Amniotic epithelial cell (primary cell): ENCODE measurements around the gene GAGE12H.
"Not testable (repeated sequence)": the region's sequence is repeated elsewhere in the genome, so short reads cannot be mapped to it uniquely, and the experiment has no call there.

Experiments
- DNase-seq: peaks from one replicate; pipeline ENCODE4 v3.0.0-alpha.2; 2010; ENCODE audit warnings: low read depth

GAGE12H gene, protein sequence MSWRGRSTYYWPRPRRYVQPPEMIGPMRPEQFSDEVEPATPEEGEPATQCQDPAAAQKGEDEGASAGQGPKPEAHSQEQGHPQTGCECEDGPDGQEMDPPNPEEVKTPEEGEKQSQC

DNA sequence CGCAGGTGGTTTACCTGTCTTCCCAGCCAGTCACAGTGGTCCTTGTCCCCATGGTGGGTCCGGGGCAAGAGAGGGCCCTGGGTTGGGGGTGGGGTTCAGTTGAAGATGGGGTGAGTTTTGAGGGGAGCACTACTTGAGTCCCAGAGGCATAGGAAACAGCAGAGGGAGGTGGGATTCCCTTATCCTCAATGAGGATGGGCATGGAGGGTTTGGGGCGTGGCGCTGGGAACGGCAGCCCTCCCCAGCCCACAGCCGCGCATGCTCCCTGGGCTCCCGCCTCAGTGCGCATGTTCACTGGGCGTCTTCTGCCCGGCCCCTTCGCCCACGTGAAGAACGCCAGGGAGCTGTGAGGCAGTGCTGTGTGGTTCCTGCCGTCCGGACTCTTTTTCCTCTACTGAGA lies at the start of gene GAGE12H:
GAGE12H (plus strand) TSS at position 301 of the 400 bp plus-strand sequence. CDS start 1,155 bp downstream, outside the sequence.
- not testable (repeated sequence) for DNase-seq

DNA sequence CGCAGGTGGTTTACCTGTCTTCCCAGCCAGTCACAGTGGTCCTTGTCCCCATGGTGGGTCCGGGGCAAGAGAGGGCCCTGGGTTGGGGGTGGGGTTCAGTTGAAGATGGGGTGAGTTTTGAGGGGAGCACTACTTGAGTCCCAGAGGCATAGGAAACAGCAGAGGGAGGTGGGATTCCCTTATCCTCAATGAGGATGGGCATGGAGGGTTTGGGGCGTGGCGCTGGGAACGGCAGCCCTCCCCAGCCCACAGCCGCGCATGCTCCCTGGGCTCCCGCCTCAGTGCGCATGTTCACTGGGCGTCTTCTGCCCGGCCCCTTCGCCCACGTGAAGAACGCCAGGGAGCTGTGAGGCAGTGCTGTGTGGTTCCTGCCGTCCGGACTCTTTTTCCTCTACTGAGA lies 47.9 kb upstream of the GAGE12H start, which contains the start of gene GAGE12C:
GAGE12C (plus strand) TSS at position 301 of the 400 bp plus-strand sequence. CDS start 1,155 bp downstream, outside the sequence.
- not testable (repeated sequence) for DNase-seq

DNA sequence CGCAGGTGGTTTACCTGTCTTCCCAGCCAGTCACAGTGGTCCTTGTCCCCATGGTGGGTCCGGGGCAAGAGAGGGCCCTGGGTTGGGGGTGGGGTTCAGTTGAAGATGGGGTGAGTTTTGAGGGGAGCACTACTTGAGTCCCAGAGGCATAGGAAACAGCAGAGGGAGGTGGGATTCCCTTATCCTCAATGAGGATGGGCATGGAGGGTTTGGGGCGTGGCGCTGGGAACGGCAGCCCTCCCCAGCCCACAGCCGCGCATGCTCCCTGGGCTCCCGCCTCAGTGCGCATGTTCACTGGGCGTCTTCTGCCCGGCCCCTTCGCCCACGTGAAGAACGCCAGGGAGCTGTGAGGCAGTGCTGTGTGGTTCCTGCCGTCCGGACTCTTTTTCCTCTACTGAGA lies 38.3 kb upstream of the GAGE12H start, which contains the start of gene GAGE12D:
GAGE12D (plus strand) TSS at position 301 of the 400 bp plus-strand sequence. CDS start 1,155 bp downstream, outside the sequence.
- not testable (repeated sequence) for DNase-seq

DNA sequence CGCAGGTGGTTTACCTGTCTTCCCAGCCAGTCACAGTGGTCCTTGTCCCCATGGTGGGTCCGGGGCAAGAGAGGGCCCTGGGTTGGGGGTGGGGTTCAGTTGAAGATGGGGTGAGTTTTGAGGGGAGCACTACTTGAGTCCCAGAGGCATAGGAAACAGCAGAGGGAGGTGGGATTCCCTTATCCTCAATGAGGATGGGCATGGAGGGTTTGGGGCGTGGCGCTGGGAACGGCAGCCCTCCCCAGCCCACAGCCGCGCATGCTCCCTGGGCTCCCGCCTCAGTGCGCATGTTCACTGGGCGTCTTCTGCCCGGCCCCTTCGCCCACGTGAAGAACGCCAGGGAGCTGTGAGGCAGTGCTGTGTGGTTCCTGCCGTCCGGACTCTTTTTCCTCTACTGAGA lies 28.8 kb upstream of the GAGE12H start, which contains the start of gene GAGE12E:
GAGE12E (plus strand) TSS at position 301 of the 400 bp plus-strand sequence. CDS start 1,155 bp downstream, outside the sequence.
- not testable (repeated sequence) for DNase-seq

DNA sequence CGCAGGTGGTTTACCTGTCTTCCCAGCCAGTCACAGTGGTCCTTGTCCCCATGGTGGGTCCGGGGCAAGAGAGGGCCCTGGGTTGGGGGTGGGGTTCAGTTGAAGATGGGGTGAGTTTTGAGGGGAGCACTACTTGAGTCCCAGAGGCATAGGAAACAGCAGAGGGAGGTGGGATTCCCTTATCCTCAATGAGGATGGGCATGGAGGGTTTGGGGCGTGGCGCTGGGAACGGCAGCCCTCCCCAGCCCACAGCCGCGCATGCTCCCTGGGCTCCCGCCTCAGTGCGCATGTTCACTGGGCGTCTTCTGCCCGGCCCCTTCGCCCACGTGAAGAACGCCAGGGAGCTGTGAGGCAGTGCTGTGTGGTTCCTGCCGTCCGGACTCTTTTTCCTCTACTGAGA lies 19.2 kb upstream of the GAGE12H start, which contains the start of gene GAGE12F:
GAGE12F (plus strand) TSS at position 301 of the 400 bp plus-strand sequence. CDS start 1,155 bp downstream, outside the sequence.
- DNase-seq: not testable (repeated sequence)

DNA sequence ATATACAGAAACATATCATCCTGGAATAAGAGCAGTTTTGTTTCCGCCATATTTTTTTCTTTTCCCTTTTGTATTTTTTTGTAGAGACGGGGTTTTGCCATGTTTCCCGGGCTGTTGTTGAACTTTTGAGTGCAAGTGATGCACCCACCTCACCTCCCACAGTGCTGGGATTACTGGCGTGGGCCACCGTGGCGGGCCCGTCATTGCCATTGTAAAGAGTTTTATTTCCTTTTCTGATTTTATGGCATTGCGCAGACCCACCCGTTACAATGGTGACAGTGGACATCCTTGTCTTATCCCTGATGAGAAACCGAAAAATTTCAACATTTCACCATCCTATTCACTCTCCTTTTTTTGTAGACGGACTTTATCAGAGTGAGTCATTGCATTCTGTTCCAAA lies 11.0 kb upstream of the GAGE12H start:
- DNase-seq: not testable (repeated sequence)

DNA sequence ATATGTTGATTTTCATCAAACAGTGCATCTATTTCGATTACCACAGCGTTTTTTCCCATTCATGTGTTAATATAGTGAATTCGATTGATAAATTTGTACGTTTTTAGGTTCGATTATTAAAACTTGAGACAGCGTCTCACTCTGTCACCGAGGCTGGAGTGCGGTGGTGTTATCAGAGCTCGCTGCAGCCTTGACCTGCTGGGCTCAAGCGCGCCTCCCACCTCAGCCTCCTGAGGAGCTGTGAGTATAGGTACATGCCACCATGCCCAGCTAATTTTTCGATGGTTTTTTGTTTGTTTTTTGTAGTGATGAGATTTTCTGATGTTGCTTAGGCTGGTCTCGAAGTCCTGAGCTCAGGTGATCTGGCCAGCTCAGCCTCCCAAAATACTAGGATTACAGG lies 10.6 kb upstream of the GAGE12H start:
- not testable (repeated sequence) for DNase-seq

DNA sequence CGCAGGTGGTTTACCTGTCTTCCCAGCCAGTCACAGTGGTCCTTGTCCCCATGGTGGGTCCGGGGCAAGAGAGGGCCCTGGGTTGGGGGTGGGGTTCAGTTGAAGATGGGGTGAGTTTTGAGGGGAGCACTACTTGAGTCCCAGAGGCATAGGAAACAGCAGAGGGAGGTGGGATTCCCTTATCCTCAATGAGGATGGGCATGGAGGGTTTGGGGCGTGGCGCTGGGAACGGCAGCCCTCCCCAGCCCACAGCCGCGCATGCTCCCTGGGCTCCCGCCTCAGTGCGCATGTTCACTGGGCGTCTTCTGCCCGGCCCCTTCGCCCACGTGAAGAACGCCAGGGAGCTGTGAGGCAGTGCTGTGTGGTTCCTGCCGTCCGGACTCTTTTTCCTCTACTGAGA lies 9.6 kb upstream of the GAGE12H start, which contains the start of gene GAGE12G:
GAGE12G (plus strand) TSS at position 301 of the 400 bp plus-strand sequence. CDS start 1,155 bp downstream, outside the sequence.
- not testable (repeated sequence) for DNase-seq

DNA sequence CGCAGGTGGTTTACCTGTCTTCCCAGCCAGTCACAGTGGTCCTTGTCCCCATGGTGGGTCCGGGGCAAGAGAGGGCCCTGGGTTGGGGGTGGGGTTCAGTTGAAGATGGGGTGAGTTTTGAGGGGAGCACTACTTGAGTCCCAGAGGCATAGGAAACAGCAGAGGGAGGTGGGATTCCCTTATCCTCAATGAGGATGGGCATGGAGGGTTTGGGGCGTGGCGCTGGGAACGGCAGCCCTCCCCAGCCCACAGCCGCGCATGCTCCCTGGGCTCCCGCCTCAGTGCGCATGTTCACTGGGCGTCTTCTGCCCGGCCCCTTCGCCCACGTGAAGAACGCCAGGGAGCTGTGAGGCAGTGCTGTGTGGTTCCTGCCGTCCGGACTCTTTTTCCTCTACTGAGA lies 9.4 kb downstream of the GAGE12H start, which contains the start of gene GAGE2A:
GAGE2A (plus strand) TSS at position 301 of the 400 bp plus-strand sequence. CDS start 1,155 bp downstream, outside the sequence.
- not testable (repeated sequence) for DNase-seq

DNA sequence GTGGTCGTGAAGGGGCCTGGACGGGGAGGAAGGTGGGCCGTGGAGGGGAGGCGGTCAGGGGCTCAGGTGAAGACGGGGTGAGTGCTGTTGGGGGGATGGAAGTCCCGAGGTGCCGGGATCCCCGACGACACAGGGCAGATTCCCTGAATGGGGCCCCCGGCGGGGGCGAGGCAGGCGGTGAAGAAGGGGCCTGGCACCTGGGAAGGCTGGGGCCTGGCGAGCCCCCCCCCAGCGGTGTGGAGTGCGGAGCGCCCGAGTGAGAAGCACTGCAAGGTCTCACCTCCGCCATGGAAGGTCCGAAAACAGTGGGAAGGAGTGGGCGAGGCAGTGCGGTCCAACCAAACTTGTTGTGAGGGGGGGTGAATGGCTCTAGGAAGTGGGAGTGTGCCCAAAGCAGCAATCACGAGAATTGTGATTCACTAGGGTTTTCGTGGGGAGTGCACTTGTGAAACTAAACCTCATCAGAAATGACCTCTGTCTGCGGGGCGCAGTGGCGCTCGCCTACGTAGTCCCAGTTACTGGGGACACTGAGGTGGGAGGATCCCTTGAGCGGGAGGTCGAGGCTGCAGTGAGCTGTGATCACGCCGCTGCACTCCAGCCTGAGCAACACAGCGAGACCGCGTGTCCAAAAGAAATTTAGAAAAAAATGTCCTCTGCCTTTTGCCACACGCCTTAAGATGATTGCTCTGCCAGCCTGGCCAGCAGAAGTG lies 10.2 kb downstream of the GAGE12H start:
- DNase-seq: not testable (repeated sequence)

DNA sequence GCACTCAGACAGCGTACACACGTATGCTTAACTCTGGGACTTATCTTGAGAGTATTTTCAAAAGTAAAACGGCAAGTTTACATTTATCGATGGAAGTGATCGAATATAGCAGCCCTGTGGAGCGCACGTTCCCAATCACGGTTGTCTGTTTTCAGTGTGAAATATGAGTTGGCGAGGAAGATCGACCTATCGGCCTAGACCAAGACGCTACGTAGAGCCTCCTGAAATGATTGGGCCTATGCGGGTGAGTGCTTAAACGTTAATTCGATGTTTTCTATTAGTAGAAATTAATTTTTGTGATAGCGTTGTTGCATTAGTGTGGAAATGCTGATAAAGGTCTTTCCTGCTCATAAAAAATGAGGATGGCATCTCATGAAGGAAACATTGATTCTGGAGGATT lies 10.7 kb downstream of the GAGE12H start:
- DNase-seq: not testable (repeated sequence)

DNA sequence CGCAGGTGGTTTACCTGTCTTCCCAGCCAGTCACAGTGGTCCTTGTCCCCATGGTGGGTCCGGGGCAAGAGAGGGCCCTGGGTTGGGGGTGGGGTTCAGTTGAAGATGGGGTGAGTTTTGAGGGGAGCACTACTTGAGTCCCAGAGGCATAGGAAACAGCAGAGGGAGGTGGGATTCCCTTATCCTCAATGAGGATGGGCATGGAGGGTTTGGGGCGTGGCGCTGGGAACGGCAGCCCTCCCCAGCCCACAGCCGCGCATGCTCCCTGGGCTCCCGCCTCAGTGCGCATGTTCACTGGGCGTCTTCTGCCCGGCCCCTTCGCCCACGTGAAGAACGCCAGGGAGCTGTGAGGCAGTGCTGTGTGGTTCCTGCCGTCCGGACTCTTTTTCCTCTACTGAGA lies 19.0 kb downstream of the GAGE12H start, which contains the start of gene GAGE1:
GAGE1 (plus strand) TSS at position 301 of the 400 bp plus-strand sequence. CDS start 1,155 bp downstream, outside the sequence.
- not testable (repeated sequence) for DNase-seq

DNA sequence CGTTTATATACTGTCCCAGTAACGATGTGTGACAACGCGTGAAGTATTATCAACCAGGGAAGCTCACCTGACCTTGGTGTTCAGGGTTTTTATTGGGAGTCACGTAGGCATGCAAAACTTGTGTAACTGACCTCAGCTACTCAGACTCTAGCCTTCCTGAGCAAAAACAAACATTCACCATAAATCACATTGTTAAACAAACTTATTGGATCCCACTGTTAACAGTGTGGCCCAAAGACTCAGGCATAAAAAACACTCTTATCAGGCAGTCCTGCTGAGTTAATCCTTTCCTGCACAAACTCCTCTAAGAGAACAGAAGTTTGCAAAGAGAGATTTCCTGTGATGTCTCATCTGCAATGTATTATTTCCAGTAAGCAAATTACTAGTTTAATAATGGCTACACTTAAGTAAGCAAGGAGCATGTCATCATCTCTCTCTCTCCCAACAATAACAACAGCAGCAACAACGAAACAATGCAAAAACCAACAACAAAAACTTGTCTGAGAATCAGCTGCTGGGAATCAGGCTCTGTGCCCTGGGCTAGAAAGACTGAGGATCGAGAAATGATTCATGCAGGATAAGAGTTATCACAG lies 31.1 kb downstream of the GAGE12H start:
- peak; percentile 4 for DNase-seq

DNA sequence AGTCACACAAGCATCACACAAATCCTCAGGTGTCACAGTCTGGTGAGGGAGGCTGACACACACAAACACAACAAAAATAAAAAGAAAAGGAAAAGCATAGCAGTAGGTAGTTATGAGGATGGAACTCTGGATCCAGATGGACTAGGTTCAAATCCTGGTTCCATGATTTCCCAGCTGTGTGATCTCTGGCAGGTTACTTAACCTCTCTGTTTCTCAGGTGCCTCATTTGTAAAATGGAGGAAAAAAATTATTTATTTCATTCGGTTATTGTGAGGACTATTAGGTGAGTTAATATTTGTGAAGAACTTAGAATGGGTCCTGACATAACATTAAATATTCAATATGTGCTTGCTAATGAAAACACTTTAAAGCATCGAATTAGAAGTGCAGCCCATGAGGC lies 38.8 kb downstream of the GAGE12H start:
- DNase-seq: no peak

DNA sequence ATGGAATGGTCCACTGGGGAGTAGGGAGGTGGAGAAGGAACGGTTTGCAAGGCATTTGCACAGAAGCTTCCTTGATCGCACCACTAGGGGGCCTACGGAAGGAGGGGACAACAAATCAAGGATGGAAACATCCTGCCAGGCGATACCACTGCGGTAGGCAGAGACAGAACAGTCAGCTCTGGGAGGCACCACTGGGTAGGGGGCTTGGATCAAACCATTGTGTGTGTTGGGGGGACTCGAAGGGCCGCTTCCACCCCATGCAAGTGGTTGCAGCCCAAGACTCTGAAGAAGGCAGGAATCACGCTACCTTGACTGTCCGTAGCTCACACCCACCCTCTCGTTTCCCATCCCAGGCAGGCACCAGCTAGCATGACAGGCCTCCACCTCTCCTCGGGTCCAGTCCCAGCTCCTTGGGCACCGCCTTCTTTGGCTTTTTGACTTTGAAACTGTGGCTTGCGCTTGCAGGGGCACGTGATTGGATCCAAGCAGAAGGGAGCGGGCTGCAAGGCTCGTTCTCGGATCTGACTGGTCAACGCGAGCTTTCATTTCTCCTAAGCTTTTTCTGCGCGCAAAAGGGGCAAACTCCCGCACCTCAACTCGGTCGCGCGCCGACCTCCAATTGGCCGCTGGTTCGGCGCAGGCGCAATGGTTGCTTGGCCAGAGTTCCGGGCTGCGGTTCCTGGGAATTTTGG lies 47.5 kb downstream of the GAGE12H start:
- no peak for DNase-seq
